Stimulated activated memory B cell treated with anti-CD40 and anti-IgM and Interleukin-4, amounts not matched to agents 10 μg/mL and 1 μg/mL and 100 μg/mL, for 72 hours (primary cell): Measurements from ENCODE around the gene CTNNA3.

Experiments used
- ATAC-seq: fragments of 150-1000 bp; cut with Tn5 transposase; 2 replicates; pipeline ENCODE4 v1.10.0; 2021
- H3K27ac Mint-ChIP-seq: one replicate; pipeline ENCODE4 v1.8.0; 2022; ENCODE audit warnings: mild to moderate bottlenecking, mixed read lengths
- H3K27me3 Mint-ChIP-seq: one replicate; pipeline ENCODE4 v1.8.0; 2022; ENCODE audit warnings: mixed read lengths
- H3K36me3 Mint-ChIP-seq: one replicate; pipeline ENCODE4 v1.8.0; 2022; ENCODE audit warnings: mixed read lengths
- H3K4me1 Mint-ChIP-seq: one replicate; pipeline ENCODE4 v1.8.0; 2022; ENCODE audit warnings: mixed read lengths
- H3K4me3 Mint-ChIP-seq: one replicate; pipeline ENCODE4 v1.8.0; 2022; ENCODE audit warnings: mild to moderate bottlenecking, moderate library complexity, mixed read lengths
- H3K9me3 Mint-ChIP-seq: one replicate; pipeline ENCODE4 v1.8.0; 2022; ENCODE audit warnings: mixed read lengths

CTNNA3 gene

DNA sequence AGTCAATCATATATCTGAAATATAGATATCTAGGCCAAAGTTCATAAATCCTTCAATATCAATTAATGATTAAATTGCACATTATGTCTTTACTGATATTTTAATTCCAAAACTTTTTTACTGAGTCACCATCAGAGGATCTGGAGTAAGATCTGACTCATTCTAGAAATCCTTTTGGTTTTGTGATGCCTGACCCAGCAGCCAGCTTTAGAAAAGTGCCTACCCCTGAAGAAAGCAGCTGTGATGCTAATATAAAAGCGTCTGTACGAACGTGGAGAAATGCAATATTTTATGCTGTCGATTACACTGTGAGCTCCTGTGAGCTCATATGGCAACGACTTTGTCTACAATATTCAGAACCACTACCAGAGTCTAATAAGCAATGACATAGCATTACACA lies 912.7 kb downstream of the CTNNA3 start:
- H3K9me3 Mint-ChIP-seq = peaks cover 3% of the 10 kb centered on the region
- H3K27ac Mint-ChIP-seq = no peak overlapping the region
- no peaks in the 10 kb centered on the region for H3K36me3 Mint-ChIP-seq
- H3K4me1 Mint-ChIP-seq = no peaks in the 10 kb centered on the region
- H3K4me3 Mint-ChIP-seq = no peak overlapping the region
- ATAC-seq = no peak
- no peaks in the 10 kb centered on the region for H3K27me3 Mint-ChIP-seq

DNA sequence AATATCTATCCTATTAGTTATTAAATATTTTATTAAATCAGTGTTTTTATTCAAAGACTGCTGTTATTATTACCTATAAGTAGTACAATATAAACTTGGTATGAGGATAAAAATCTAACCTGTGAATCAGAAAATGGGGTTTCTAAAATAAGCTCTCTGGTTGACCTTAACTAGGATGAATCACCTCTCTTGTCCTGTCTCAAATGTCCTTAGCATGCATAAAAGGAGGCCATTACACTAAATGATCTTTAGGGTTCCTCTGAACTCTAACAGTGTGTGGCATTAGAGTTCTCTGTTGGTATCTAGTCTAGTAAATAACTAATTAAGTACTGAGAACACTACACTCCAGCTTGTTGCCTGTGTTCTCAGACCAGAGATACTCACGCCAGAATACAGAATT lies 913.2 kb downstream of the CTNNA3 start:
- ATAC-seq = no peak
- Mint-ChIP-seq H3K27ac (no peak overlapping the region), H3K4me3 (no peak overlapping the region), H3K36me3 (no peaks in the 10 kb centered on the region), H3K9me3 (peaks cover 3% of the 10 kb centered on the region), H3K4me1 (no peaks in the 10 kb centered on the region), H3K27me3 (no peaks in the 10 kb centered on the region)

DNA sequence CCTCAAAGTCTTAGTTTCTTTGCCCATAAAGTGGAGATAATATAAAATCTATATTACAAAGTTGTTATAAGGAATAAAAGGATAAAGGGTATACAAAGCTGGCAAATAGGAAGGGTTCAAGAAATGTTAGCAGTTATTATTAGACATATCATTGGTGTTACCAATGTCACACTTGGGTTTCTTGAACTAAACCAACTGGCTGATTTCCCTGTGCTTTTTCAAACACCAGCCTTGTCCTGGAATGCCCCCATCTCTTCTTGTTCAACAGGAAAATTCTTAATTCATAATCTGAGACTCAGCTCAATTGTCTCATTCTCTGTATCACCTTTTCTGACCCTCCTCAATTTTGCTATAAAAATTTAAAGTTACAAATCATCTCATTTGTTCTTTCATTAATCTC lies 913.9 kb downstream of the CTNNA3 start:
- H3K9me3 Mint-ChIP-seq = peaks cover 3% of the 10 kb centered on the region
- no peak overlapping the region for H3K4me3 Mint-ChIP-seq
- no peak for ATAC-seq
- H3K4me1 Mint-ChIP-seq = no peaks in the 10 kb centered on the region
- no peak overlapping the region for H3K27ac Mint-ChIP-seq
- H3K36me3 Mint-ChIP-seq = no peaks in the 10 kb centered on the region
- H3K27me3 Mint-ChIP-seq = no peaks in the 10 kb centered on the region

DNA sequence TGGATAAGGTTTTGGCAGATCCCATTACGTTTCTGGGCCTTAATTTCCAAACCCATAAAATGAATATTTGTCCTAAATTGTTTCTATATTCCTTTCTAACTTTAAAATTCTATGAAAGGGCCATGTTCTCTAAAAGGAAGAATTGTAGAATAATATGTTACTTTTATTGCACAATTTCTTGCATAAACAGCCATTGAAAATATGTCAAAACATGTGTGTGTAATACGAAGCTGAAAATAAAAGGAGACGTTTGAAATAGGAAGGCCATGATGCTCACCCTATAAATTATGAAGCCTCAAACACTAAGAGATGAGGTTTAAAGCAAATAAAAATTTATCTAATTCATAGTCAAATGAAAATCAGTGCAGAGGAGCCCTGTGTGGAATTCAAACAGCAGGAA lies 915.2 kb downstream of the CTNNA3 start:
- Mint-ChIP-seq H3K27ac (no peak overlapping the region), H3K4me1 (no peaks in the 10 kb centered on the region), H3K27me3 (no peaks in the 10 kb centered on the region), H3K9me3 (peaks cover 3% of the 10 kb centered on the region), H3K36me3 (no peaks in the 10 kb centered on the region), H3K4me3 (no peak overlapping the region)
- ATAC-seq = no peak

DNA sequence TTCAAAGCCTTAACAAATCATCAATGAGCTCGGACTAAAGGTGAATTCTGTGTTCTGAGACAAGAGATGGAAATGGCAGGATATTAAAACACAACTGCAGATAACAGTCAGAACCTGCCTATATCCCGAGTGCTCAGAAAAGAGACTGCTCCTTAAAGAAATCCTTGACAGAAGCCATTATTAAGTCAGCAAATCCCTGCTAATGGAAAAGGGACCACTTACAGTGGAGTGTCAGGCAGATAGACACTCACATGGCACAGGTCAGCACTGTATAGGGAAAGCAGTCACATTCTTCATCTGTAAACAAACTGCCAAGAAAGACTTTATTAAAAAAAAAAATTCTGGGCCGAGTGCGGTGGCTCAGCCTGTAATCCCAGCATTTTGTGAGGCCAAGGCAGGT lies 917.6 kb downstream of the CTNNA3 start:
- no peaks in the 10 kb centered on the region for H3K36me3 Mint-ChIP-seq
- H3K4me1 Mint-ChIP-seq = no peaks in the 10 kb centered on the region
- no peak for ATAC-seq
- H3K9me3 Mint-ChIP-seq = peaks cover 3% of the 10 kb centered on the region
- no peak overlapping the region for H3K27ac Mint-ChIP-seq
- H3K4me3 Mint-ChIP-seq = no peak overlapping the region
- H3K27me3 Mint-ChIP-seq = no peaks in the 10 kb centered on the region

DNA sequence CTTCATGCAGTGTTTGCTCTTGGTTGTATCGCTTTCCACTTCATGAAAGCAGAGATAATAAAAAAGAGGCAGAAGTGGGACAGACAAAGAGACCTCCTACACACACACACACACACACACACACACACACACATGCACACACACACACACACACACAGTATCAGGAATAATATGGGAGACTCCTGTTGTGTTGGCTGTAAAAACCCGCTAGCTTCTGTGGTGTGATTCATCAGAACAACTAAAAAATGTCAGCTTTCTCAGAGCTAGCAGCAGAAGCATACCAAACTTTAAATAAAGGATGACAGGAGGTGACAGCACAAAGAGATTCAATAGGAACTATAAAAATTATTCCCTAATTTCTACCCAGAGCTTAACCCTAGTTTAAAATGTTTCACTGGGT lies 918.3 kb downstream of the CTNNA3 start:
- H3K4me3 Mint-ChIP-seq = no peak overlapping the region
- H3K36me3 Mint-ChIP-seq = no peaks in the 10 kb centered on the region
- H3K4me1 Mint-ChIP-seq = no peaks in the 10 kb centered on the region
- H3K27ac Mint-ChIP-seq = no peak overlapping the region
- H3K27me3 Mint-ChIP-seq = no peaks in the 10 kb centered on the region
- peaks cover 3% of the 10 kb centered on the region for H3K9me3 Mint-ChIP-seq
- ATAC-seq = no peak

DNA sequence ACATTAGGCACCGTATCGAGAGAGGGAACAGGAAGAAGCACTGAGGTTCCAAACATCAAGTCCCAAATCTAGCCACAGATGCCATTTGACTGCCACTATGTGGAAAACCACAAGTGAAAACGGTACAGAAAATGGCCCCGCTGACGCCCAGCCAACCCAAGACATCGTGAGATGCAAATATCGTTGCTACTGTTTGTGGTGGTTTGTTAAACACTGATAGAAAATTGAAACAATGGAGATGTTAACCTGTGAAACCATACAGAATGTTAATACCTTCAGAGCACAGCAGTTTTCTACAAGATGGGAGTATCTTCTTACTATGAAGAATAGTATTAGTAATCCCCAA lies 922.5 kb downstream of the CTNNA3 start:
- Mint-ChIP-seq H3K9me3 (no peaks in the 10 kb centered on the region), H3K4me3 (no peak overlapping the region), H3K27ac (no peak overlapping the region), H3K4me1 (no peaks in the 10 kb centered on the region), H3K27me3 (no peaks in the 10 kb centered on the region), H3K36me3 (no peaks in the 10 kb centered on the region)
- ATAC-seq = no peak

DNA sequence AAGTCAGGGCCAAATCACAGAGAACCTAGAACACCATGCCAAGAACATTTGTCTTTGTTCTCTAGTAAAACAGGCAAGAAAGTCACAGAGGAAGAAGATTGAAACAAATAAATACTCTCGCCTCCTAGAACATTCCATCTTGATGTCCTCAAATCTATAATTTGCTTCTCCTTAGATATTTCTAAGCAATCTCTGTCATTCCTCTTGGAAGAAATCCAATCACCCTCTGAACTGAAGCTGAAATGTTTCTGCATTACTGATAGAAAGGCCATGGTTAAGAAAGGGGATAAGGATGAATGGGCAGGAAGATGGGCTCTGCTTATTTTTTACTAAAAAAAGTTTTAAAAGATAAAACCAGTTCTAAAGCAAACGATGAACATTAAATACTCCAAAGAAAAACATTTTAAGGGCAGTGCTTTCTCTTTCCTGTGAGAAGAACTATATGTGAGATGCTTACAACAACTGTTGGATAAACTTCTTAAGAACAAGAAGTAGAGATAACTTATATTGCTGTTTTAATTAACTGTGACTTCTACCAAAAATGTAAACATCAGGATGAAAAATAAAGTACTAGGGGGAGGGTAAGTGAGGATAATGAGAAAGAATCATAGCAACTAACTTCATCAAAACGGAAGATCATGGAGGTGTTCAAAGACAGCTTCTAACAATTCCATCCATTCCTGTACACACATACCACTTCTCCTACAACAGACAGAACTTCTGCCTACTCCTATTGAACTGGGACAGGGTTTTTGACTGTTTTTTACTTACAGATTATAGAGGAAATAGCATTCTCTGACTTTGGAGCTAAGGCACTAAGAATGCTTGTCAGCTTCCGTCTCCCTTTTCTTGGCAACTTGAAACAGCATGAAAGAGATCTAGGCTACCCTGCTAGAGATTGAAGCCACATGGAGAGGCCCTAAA lies 923.2 kb downstream of the CTNNA3 start:
- Mint-ChIP-seq H3K4me3 (no peak overlapping the region), H3K27me3 (no peaks in the 10 kb centered on the region), H3K27ac (no peak overlapping the region), H3K9me3 (no peaks in the 10 kb centered on the region), H3K36me3 (no peaks in the 10 kb centered on the region), H3K4me1 (no peaks in the 10 kb centered on the region)
- no peak for ATAC-seq

DNA sequence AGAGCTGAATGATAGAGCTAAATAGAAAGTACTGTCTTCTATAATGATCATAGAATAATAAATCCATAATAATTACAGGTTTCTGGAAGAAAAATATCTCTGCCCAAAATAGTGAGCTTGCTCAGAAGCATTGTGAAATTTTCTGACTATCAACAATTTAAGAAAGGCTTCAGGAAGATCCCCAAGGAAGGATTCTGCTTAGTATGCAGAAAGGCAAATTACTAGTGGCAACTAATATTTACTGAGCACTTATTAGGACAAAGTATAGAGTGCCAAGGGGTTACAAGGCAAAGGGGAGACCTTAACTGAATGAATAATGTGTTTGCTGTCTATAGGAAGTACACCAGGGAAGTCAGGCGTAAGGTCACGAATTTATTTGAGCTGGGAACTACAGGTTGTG lies 928.3 kb downstream of the CTNNA3 start:
- ATAC-seq = no peak
- Mint-ChIP-seq H3K36me3 (no peaks in the 10 kb centered on the region), H3K4me1 (no peaks in the 10 kb centered on the region), H3K27me3 (no peaks in the 10 kb centered on the region), H3K9me3 (no peaks in the 10 kb centered on the region), H3K4me3 (no peak overlapping the region), H3K27ac (no peak overlapping the region)

DNA sequence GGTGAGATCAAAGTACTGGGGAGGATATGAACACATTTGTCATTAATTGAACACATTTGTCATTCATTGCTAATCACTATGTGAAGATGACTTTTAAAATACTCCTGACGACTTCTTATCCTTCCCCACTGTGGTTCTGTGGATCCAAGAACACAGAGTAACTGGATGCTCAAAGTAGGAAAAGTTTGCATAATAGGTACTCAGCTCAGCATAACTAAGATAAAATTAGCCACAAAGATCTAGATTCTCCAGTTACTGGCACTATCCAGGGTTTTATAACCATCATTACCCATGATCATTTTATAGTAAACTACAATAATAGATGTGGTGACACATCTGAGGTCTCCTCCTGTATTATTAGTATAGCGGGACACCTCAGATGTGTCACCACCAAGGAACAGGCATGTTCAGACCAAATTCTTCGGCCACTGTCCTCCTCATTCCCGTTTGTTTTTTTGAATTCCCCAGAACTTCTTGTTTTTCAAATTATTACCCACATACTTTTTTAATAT lies 933.7 kb downstream of the CTNNA3 start:
- no peaks in the 10 kb centered on the region for H3K27me3 Mint-ChIP-seq
- no peak overlapping the region for H3K27ac Mint-ChIP-seq
- no peaks in the 10 kb centered on the region for H3K36me3 Mint-ChIP-seq
- no peaks in the 10 kb centered on the region for H3K9me3 Mint-ChIP-seq
- no peak overlapping the region for H3K4me3 Mint-ChIP-seq
- no peaks in the 10 kb centered on the region for H3K4me1 Mint-ChIP-seq
- ATAC-seq = no peak

DNA sequence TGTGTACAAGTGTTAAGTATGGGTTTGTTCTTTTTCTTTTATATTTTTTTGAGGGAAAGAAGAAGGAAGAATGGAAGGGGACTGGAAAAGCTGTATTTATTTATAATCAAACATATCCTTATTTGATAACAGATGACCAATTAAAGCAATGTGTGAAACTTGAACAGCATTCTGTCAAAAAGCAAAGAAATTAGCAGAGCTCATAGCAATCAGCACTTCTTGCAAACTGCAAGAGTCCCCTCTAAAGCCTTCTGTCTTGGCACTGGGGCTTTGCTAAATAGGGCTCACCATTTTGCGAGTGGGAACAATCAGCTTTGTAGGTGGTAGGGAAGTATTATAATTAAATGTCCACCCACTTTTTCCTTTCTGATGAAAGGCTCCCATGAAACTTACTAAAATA lies 935.1 kb downstream of the CTNNA3 start:
- Mint-ChIP-seq H3K9me3 (no peaks in the 10 kb centered on the region), H3K27me3 (no peaks in the 10 kb centered on the region), H3K27ac (no peak overlapping the region), H3K4me1 (no peaks in the 10 kb centered on the region), H3K4me3 (no peak overlapping the region), H3K36me3 (no peaks in the 10 kb centered on the region)
- no peak for ATAC-seq

DNA sequence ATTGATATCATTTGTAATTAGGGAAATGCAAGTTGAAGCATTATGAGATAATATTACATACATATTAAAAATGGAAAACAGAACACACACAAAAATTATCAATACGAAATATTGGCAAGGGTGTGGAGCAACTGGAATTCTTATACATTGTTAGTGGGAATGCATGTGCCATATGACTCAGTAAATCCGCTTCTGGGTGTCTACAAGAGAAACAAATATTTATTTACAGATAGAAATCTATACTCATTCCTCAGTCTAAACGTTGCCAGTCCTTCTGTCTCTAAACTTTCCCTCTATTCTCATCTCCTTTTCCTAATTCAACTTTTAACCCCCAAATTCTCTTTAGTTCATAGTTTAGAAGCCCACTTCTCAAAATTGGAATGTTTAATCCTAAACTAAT lies 940.5 kb downstream of the CTNNA3 start:
- no peak overlapping the region for H3K4me3 Mint-ChIP-seq
- H3K27me3 Mint-ChIP-seq = no peaks in the 10 kb centered on the region
- no peak for ATAC-seq
- H3K36me3 Mint-ChIP-seq = no peaks in the 10 kb centered on the region
- no peak overlapping the region for H3K27ac Mint-ChIP-seq
- no peaks in the 10 kb centered on the region for H3K9me3 Mint-ChIP-seq
- H3K4me1 Mint-ChIP-seq = no peaks in the 10 kb centered on the region

DNA sequence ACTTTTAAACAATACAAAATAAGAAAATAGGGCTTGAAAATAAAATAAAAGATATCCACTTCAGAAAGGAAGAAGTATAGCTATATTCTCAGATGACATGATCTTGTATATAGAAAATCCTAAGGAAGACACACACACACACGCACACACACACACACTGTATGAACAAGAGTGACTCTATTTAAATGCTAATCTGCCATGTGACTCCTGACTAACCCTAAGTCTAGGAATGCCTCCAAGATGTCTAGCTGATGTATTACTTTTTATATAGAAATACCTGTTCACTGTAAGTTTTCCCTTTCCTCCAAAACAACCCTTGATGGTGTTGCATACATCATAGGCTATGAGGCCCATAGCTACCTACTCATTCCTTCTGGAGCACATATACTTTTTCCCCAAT lies 943.3 kb downstream of the CTNNA3 start:
- H3K27me3 Mint-ChIP-seq = no peaks in the 10 kb centered on the region
- H3K27ac Mint-ChIP-seq = no peak overlapping the region
- peaks cover 3% of the 10 kb centered on the region for H3K9me3 Mint-ChIP-seq
- no peaks in the 10 kb centered on the region for H3K36me3 Mint-ChIP-seq
- ATAC-seq = no peak
- no peak overlapping the region for H3K4me3 Mint-ChIP-seq
- H3K4me1 Mint-ChIP-seq = no peaks in the 10 kb centered on the region

DNA sequence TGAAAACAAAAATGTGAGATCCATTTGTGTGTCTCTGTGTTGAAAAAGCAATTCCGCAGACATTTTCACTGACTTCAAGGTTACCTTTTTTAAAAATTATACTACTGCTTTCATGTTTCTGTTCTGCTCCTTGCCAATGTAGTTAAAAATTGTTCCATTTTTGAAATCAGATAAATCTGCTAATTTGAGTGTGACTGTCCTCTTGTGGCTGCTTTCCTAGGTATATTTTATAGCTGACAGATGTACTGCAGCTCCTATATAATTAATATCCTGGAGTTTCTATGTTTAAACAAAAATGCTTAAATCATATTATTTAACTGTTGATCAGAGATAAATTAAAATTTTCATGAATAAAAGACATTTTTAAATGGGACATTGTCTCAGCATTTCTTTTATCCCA lies 947.8 kb downstream of the CTNNA3 start:
- Mint-ChIP-seq H3K9me3 (peaks cover 3% of the 10 kb centered on the region), H3K27me3 (no peaks in the 10 kb centered on the region), H3K27ac (no peak overlapping the region), H3K4me1 (no peaks in the 10 kb centered on the region), H3K4me3 (no peak overlapping the region), H3K36me3 (no peaks in the 10 kb centered on the region)
- no peak for ATAC-seq

DNA sequence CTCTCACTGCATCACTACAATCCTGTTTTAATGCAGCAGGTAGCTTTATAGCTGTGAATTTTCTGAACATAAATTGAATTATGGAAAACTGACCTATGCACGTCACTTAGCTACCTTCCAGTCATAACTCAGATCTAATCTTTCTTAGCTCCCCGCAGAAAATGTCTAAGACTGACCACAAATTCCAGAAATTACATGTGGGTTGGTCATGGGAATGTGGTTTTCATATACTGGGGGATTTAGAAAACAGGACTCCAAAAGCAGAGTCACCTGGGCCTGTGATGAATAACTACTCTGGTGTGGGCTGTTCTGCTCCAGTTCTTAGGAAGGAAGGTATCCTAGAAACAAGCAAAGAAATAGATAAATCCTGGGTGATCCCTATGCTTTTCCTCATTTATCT lies 948.5 kb downstream of the CTNNA3 start:
- Mint-ChIP-seq H3K9me3 (peaks cover 3% of the 10 kb centered on the region), H3K4me3 (no peak overlapping the region), H3K36me3 (no peaks in the 10 kb centered on the region), H3K4me1 (no peaks in the 10 kb centered on the region), H3K27me3 (no peaks in the 10 kb centered on the region), H3K27ac (no peak overlapping the region)
- no peak for ATAC-seq

DNA sequence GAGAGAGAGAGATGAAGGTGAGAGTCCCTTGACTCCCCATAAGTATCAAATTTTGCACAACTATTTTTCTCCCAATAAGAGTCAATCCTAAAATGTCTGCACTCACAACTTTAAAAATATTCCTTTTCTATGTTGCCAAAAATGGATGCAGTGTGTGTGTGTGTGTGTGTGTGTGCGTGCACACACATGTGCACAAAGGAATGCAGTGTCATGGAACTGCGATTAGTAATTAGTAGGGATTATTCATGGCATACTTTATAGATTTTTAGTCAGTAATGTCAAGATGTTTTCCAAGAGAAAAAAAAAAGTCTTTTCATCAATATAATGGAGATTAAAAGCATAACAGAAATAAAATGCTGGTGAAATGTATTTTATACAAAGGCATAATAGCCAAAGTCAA lies 949.3 kb downstream of the CTNNA3 start:
- Mint-ChIP-seq H3K4me1 (no peaks in the 10 kb centered on the region), H3K9me3 (peaks cover 3% of the 10 kb centered on the region), H3K4me3 (no peak overlapping the region), H3K27ac (no peak overlapping the region), H3K36me3 (no peaks in the 10 kb centered on the region), H3K27me3 (no peaks in the 10 kb centered on the region)
- ATAC-seq = no peak
